ENCODE data around the gene PPARG. TPM values are rescaled to one million over a fixed set of nuclear protein-coding genes. Genes with fewer than 3 reads are reported as not detected.

The PPARG gene
- total RNA-seq, 4 donors from 2014 or later = 9.7 to 17.8 (median 11.7) TPM

- Histone ChIP-seq H3K36me3 (no peaks in the 10 kb centered on the region), H3K4me1 (peaks cover 4% of the 10 kb centered on the region), H3K4me3 (no peak overlapping the region), H3K27me3 (no peaks in the 10 kb centered on the region), H3K27ac (no peak overlapping the region), H3K9me3 (no peaks in the 10 kb centered on the region)
- DNase-seq (ENCODE audit: low spot score in 2 of 2) = peak; percentile 82 to 86
- TF ChIP-seq, protein P1, sequence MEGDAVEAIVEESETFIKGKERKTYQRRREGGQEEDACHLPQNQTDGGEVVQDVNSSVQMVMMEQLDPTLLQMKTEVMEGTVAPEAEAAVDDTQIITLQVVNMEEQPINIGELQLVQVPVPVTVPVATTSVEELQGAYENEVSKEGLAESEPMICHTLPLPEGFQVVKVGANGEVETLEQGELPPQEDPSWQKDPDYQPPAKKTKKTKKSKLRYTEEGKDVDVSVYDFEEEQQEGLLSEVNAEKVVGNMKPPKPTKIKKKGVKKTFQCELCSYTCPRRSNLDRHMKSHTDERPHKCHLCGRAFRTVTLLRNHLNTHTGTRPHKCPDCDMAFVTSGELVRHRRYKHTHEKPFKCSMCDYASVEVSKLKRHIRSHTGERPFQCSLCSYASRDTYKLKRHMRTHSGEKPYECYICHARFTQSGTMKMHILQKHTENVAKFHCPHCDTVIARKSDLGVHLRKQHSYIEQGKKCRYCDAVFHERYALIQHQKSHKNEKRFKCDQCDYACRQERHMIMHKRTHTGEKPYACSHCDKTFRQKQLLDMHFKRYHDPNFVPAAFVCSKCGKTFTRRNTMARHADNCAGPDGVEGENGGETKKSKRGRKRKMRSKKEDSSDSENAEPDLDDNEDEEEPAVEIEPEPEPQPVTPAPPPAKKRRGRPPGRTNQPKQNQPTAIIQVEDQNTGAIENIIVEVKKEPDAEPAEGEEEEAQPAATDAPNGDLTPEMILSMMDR (IDR thresholded peaks at IDR 0.05) = no peak
- TF ChIP-seq EP300 (IDR thresholded peaks at IDR 0.05) (no peak), POLR2A (IDR thresholded peaks at IDR 0.05) (no peak), POLR2AphosphoS5 (IDR thresholded peaks at IDR 0.05) (no peak)
- WGBS = 75% methylated on average over 20 of the region's 20 CpGs
Measured at GRCh38 chr3:12405432-12406272, 116.8 kb downstream of the PPARG start.

- 82% methylated on average over 3 of the region's 3 CpGs for WGBS
- no peak overlapping the region for H3K27ac ChIP-seq
- no peak overlapping the region for H3K4me3 ChIP-seq
Measured at GRCh38 chr3:12408984-12409683, 120.3 kb downstream of the PPARG start.

DNA sequence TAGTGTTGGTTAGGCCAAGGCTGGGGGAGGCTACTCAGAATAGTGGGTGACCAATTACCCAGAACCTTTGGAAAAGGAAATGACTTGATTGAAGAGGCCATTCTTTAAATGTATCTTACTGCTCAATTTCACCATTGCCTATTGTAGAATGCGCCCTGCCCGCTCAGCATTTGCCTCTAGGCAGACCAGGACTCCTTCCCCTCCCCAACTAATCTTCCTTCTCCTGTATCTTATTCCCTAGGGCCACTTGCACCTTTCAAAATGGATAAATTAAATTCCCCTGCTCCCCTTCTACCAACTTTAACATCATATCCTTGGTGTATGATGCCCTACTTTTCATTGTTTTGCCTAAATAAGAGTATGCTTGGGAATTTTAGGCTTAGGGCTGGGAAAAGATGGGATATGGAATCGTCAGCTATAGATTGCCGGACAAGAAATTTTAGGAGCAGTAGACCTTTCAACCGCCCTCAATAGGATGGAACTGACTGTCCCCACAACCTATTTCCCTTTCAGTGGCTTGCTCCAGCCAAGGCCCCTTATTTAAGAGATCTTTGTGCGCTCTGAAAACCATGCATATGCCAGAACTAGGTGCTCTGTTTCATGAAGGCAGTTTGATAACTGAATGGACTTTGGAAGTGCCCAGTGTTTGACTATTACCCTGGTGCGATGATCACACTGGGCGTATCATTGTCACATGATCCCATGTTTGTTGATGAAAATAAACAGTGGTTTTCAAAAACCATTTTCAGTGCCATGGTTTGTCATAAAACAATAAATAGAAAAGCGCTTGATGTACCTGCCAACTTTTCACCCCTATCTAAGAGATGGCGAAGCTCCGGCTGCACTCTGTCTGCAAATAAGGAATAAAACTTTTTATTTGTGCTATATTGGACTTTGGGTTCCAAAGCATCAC lies 121.1 kb downstream of the PPARG start:
- H3K27me3 ChIP-seq = no peaks in the 10 kb centered on the region
- H3K36me3 ChIP-seq = no peaks in the 10 kb centered on the region
- H3K4me3 ChIP-seq = no peak overlapping the region
- 98% methylated on average over 11 of the region's 11 CpGs for WGBS
- no peak for TF ChIP-seq EP300 (IDR thresholded peaks at IDR 0.05)
- TF ChIP-seq POLR2A (IDR thresholded peaks at IDR 0.05) = no peak
- TF ChIP-seq POLR2AphosphoS5 (IDR thresholded peaks at IDR 0.05) = no peak
- H3K4me1 ChIP-seq = peaks cover 3% of the 10 kb centered on the region
- DNase-seq (ENCODE audit: low spot score in 2 of 2) = no peak
- no peak overlapping the region for H3K27ac ChIP-seq
- H3K9me3 ChIP-seq = no peaks in the 10 kb centered on the region

More at GRCh38 chr3:12408984-12409683, 120.3 kb downstream of the PPARG start:
- no peak for TF ChIP-seq EP300 (IDR thresholded peaks at IDR 0.05)
- TF ChIP-seq POLR2AphosphoS5 (IDR thresholded peaks at IDR 0.05) = no peak
- TF ChIP-seq, protein P1 (IDR thresholded peaks at IDR 0.05) = no peak
- no peak for TF ChIP-seq POLR2A (IDR thresholded peaks at IDR 0.05)
- no peaks in the 10 kb centered on the region for H3K36me3 ChIP-seq
- no peaks in the 10 kb centered on the region for H3K9me3 ChIP-seq
- no peaks in the 10 kb centered on the region for H3K27me3 ChIP-seq
- no peak for DNase-seq (ENCODE audit: low spot score in 2 of 2)
- peaks cover 4% of the 10 kb centered on the region for H3K4me1 ChIP-seq

GRCh38 chr3:12413721-12414255 lies 124.9 kb downstream of the PPARG start:
- 91% methylated on average over 1 of the region's 1 CpG for WGBS

More at GRCh38 chr3:12413721-12414255, 124.9 kb downstream of the PPARG start:
- TF ChIP-seq POLR2AphosphoS5 (IDR thresholded peaks at IDR 0.05) (no peak), EP300 (IDR thresholded peaks at IDR 0.05) (no peak), POLR2A (IDR thresholded peaks at IDR 0.05) (no peak)
- TF ChIP-seq, protein P1 (IDR thresholded peaks at IDR 0.05) = no peak
- Histone ChIP-seq H3K27ac (no peak overlapping the region), H3K27me3 (no peaks in the 10 kb centered on the region), H3K4me1 (no peaks in the 10 kb centered on the region), H3K9me3 (no peaks in the 10 kb centered on the region), H3K36me3 (no peaks in the 10 kb centered on the region), H3K4me3 (no peak overlapping the region)
- no peak for DNase-seq (ENCODE audit: low spot score in 2 of 2)

Measured in suprapubic skin (tissue), 4 donors.